ENCODE data around the gene F2RL3.
"Not testable (repeated sequence)": the region's sequence is repeated elsewhere in the genome, so short reads cannot be mapped to it uniquely, and the experiment has no call there.

Gene F2RL3

DNA sequence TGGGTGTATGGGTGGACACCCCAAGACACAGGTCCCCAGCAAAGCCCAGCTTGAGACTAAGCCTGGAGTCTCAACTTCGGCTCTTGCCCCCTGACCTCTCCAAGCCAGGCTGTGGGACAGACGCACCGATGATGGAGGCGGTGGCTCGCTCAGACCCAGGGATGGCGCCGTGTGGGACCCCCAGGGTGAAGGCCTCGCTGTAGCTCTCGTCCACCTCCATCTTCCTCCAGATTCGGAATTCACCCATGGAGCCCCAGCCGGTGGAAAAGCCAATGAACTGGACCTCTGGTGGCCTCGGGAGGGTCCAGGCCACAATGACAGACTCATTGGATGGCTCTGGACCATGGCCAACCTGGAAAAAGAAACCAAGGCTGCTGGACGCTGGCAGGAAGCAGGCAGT is 39.1 kb downstream of the F2RL3 start:
- no peak for DNase-seq

DNA sequence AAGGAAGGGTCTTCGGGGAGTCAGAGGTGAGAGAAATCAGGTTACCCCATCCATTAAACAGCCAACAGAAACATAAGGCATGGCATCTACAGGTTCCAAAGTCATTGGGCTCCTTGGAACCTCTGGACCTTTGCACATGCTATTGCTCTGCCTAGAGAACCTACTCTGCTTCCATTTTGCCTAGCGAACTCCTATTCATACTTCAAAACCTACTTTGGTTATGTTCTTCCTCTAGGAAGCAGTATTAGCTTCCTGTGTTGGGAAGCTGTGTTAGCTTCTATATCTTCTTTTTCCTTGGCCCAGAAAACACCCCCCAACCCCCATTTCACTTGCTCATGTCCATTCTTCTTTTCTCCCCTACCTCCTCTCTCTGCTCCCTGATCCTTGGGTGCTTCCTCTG is 39.6 kb downstream of the F2RL3 start:
- no peak for DNase-seq

DNA sequence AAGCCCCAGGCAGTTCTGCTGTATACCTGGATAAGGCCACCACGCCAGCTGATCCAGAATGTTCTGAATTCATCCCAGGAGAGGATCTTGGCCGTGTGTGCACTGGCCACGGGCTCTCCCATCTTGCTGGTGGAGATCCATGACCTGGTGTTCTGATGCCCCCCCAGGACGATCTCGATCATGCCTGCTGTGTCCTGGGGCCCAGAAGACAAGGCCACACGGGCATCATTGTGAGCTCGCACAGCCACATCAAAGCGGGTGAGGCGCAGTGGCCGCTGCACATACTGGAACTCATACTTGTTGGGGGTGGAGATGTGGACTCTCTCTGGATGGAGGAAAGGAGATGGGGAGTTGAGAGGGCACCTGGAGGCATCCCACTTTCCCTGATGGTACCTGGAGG is 40.1 kb downstream of the F2RL3 start:
- no peak for DNase-seq

DNA sequence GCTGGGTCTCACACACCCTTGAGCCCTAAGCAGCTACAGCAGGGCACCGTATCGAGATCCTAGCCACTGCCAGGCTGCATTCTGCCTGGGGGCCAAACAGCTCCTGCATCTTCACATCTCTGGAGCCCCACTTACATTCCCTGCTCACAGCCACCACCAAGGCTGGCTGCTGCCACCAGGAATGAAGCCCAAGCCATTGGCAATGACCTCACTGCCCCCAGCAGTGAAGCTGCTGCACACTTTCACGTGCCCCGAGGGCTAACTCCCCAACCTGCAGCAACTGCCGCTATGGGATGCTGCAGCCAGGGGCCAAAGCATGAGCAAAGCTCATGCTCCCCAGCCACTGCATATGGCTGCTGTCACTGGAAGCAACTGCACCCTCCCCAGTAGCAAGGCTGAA is 42.0 kb downstream of the F2RL3 start:
- no peak for DNase-seq

DNA sequence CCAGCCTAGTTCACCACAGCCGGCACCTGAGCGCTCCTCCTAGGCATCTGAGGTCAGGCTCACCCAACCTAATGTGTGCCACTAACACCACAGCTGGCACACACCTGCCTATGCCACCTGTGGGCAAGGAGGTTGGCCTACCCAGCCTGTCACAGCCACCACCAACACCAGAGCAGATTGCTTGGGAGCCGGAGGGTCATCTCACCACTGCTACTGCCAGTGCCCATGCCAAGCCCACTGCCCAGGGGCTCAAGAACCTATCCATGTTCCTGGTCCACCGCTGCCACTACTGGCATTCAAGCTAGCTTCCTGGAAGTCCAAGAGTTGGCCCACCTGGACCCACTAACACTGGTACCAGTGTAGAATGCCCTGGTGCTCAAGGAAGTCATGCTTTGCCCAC is 42.5 kb downstream of the F2RL3 start:
- no peak for DNase-seq

DNA sequence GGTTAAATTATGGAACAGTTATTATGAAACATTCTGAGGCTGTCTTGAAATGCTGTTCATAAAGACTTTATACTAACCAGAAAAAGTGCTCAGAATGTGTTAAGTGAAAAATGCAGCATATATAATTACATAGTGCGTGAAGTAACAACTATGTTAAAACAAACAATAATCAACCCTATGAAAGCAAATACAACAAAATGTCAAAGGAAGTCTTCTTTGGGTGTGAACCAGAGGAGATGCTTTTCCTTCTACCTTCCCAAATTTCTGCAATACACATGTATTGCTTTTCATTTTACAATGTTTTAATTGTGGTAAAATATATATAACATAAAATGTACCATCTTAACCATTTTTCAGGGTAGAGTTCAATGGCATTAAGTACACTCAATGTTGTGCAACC is 45.7 kb downstream of the F2RL3 start:
- DNase-seq, result no peak

DNA sequence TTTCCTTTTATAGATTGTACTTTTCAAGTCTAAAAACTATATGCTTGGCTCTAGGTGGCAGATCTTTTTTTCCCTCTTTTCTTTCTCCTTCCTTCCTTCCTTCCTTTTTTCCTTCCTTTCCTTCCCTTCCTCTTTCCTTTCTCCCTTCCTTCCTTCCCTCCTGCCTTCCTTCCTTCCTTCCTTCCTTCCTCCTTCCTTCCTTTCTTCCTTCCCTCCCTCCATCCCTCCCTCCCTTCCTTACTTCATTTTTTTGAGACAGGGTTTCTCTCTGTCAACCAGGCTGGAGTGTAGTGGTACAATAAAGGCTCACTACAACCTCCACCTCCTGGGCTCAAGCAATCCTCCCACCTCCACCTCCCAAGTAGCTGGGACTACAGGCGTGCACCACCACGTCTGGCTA is 48.1 kb downstream of the F2RL3 start:
- DNase-seq, result no peak

DNA sequence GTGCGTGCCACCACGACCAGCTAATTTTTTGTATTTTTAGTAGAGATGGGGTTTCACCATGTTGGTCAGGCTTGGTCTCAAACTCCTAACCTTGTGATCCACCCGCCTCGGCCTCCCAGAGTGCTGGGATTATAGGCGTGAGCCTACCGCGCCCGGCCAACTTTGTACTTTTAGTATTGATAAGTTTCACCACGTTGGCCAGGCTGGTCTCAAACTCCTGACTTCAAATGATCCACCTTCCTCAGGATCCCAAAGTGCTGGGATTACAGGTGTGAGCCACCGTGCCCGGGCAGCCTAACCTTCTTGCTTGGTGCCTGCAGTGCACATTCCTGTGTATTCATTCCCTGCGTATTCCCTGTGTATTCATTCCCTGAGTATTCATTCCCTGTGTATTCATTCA is 49.0 kb downstream of the F2RL3 start:
- DNase-seq, result not testable (repeated sequence)

DNA sequence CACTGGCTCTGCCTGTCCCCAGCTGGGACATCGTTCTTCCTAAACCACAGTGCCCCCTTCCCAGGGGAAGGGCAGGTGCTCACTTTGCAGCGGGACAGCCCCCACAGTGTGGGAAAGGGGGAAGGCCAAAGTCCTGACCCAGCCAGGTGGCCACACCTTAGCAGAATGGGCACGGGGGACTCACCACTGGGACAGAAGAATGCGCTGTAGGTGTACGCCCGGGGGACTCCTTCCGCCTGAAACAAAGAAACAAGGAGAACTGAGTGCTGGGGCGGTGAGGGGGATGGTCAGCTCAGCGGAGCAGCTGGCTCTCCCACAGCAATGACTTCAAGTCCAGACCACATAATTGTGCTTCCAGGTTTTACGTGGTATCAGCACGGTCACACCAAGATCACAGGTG is 49.4 kb downstream of the F2RL3 start:
- no peak for DNase-seq

DNA sequence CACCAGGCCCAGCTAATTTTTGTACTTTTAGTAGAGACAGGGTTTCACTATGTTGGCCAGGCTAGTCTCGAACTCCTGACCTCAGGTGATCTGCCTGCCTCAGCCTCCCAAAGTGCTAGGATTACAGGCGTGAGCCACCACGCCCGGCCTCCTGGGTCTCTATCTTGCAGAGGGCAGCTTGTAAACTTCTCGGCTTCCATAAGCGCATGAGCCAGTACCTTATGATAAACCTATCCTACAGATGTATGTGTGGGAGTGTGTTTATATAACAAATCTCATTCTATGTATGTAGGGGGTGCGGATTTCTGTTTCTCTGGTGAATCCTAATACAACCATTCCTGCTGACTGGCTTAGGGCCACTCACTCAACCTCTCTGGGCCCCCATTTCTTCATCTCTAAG is 51.3 kb downstream of the F2RL3 start:
- not testable (repeated sequence) for DNase-seq

DNA sequence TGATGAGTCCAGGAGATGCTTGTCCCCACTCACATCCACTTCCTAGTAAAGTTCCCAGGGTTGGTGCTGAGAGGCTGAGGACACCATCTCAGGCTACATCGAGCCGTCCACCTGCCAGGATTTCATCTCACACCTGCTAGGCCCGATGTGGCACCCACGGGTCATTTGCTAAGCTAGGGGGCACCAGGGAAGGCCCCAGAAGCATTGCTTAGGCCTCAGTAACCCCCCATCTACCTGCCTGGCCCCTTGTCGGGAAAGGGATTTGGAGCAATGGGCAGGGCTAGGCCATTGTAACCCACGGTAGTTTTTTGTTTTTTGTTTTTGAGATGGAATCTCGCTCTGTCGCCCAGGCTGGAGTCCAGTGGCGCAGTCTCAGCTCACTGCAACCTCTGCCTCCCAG is 51.8 kb downstream of the F2RL3 start:
- no peak for DNase-seq
